ENCODE results near the gene PCDHB16. TPM values are rescaled to one million over a fixed set of nuclear protein-coding genes. Genes with fewer than 3 reads are reported as not detected.
"Not testable (repeated sequence)": the region's sequence is repeated elsewhere in the genome, so short reads cannot be mapped to it uniquely, and the experiment has no call there.

The PCDHB16 gene
- total RNA-seq, 4 donors from 2014 or later = 4.4 to 5.2 (median 4.8) TPM

DNA sequence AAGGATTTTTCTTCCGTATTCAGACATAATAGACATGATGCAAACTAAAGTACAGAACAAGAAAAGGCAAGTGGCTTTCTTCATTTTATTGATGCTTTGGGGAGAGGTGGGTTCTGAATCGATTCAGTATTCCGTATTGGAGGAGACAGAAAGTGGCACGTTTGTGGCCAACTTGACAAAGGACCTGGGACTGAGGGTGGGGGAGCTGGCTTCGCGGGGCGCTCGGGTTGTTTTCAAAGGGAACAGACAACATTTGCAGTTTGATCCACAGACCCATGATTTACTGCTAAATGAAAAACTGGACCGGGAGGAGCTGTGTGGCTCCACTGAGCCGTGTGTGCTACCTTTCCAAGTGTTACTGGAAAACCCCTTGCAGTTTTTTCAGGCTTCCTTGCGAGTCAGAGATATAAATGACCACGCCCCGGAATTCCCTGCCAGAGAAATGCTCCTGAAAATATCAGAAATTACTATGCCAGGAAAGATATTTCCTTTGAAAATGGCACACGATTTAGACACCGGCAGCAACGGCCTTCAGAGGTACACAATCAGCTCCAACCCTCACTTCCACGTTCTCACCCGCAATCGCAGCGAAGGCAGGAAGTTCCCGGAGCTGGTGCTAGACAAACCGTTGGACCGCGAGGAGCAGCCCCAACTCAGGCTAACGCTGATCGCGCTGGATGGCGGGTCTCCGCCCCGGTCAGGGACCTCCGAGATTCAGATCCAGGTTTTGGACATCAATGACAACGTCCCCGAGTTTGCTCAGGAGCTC, 31.8 kb upstream of the PCDHB16 start:
- TF ChIP-seq, protein P1, sequence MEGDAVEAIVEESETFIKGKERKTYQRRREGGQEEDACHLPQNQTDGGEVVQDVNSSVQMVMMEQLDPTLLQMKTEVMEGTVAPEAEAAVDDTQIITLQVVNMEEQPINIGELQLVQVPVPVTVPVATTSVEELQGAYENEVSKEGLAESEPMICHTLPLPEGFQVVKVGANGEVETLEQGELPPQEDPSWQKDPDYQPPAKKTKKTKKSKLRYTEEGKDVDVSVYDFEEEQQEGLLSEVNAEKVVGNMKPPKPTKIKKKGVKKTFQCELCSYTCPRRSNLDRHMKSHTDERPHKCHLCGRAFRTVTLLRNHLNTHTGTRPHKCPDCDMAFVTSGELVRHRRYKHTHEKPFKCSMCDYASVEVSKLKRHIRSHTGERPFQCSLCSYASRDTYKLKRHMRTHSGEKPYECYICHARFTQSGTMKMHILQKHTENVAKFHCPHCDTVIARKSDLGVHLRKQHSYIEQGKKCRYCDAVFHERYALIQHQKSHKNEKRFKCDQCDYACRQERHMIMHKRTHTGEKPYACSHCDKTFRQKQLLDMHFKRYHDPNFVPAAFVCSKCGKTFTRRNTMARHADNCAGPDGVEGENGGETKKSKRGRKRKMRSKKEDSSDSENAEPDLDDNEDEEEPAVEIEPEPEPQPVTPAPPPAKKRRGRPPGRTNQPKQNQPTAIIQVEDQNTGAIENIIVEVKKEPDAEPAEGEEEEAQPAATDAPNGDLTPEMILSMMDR (IDR thresholded peaks at IDR 0.05) = no peak
- no peak for TF ChIP-seq EP300 (IDR thresholded peaks at IDR 0.05)
- no peak for TF ChIP-seq POLR2AphosphoS5 (IDR thresholded peaks at IDR 0.05)
- no peak for TF ChIP-seq POLR2A (IDR thresholded peaks at IDR 0.05)
- 36 to 64% methylated on average over 8 to 14 of the region's 33 CpGs for WGBS, 2 donors (ENCODE audit: low coverage in 1 of 2)
- Histone ChIP-seq H3K27ac (no peak overlapping the region), H3K27me3 (peaks cover 45% of the 10 kb centered on the region), H3K4me3 (peak overlapping the region in 1 of 2 donors; percentile 6), H3K36me3 (no peaks in the 10 kb centered on the region), H3K4me1 (no peaks in the 10 kb centered on the region), H3K9me3 (peaks cover 0 to 93% (median 0%) of the 10 kb centered on the region in 3 donors)
- ATAC-seq = no peak

DNA sequence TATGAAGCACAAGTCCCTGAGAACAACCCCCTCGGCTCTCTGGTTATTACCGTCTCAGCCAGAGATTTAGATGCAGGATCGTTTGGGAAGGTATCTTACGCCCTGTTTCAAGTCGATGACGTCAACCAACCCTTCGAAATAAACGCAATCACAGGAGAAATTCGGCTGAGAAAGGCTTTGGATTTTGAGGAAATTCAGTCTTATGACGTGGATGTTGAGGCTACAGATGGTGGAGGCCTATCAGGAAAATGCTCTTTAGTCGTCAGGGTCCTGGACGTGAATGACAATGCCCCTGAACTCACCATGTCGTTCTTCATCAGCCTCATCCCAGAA, 31.2 kb upstream of the PCDHB16 start:
- Histone ChIP-seq H3K4me1 (no peaks in the 10 kb centered on the region), H3K4me3 (no peak overlapping the region), H3K27me3 (peaks cover 46% of the 10 kb centered on the region), H3K9me3 (peaks cover 0 to 94% (median 0%) of the 10 kb centered on the region in 3 donors), H3K36me3 (no peaks in the 10 kb centered on the region), H3K27ac (no peak overlapping the region)
- WGBS, 2 donors (ENCODE audit: low coverage in 1 of 2) = 7 to 53% methylated on average over 3 to 13 of the region's 13 CpGs
- TF ChIP-seq, protein P1 (IDR thresholded peaks at IDR 0.05) = no peak
- TF ChIP-seq EP300 (IDR thresholded peaks at IDR 0.05) = no peak
- TF ChIP-seq POLR2A (IDR thresholded peaks at IDR 0.05) = no peak
- TF ChIP-seq POLR2AphosphoS5 (IDR thresholded peaks at IDR 0.05) = no peak
- ATAC-seq = no peak

DNA sequence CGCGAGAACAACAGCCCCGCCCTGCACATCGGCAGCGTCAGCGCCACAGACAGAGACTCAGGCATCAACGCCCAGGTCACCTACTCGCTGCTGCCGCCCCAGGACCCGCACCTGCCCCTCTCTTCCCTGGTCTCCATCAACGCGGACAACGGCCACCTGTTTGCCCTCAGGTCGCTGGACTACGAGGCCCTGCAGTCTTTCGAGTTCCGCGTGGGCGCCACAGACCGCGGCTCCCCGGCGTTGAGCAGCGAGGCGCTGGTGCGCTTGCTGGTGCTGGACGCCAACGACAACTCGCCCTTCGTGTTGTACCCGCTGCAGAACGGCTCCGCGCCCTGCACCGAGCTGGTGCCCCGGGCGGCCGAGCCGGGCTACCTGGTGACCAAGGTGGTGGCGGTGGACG, 30.6 kb upstream of the PCDHB16 start:
- not testable (repeated sequence) for H3K27ac ChIP-seq, ATAC-seq, H3K36me3 ChIP-seq, H3K4me1 ChIP-seq, H3K4me3 ChIP-seq
- peaks cover 53% of the 10 kb centered on the region for H3K27me3 ChIP-seq
- WGBS, 2 donors (ENCODE audit: low coverage in 1 of 2) = 9 to 19% methylated on average over 5 to 7 of the region's 41 CpGs
- peaks cover 0 to 98% (median 0%) of the 10 kb centered on the region in 3 donors for H3K9me3 ChIP-seq

DNA sequence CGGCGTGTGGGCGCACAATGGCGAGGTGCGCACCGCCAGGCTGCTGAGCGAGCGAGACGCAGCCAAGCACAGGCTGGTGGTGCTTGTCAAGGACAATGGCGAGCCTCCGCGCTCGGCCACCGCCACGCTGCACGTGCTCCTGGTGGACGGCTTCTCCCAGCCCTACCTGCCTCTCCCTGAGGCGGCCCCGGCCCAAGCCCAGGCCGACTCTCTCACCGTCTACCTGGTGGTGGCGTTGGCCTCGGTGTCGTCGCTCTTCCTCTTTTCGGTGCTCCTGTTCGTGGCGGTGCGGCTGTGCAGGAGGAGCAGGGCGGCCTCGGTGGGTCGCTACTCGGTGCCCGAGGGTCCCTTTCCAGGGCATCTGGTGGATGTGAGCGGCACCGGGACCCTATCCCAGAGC, 30.1 kb upstream of the PCDHB16 start:
- not testable (repeated sequence) for H3K4me1 ChIP-seq, H3K4me3 ChIP-seq, H3K27ac ChIP-seq, H3K36me3 ChIP-seq, ATAC-seq
- peaks cover 57% of the 10 kb centered on the region for H3K27me3 ChIP-seq
- WGBS, 2 donors (ENCODE audit: low coverage in 1 of 2) = no CpG with 5 or more reads among the region's 36 CpGs
- peaks cover 0 to 98% (median 0%) of the 10 kb centered on the region in 3 donors for H3K9me3 ChIP-seq

DNA sequence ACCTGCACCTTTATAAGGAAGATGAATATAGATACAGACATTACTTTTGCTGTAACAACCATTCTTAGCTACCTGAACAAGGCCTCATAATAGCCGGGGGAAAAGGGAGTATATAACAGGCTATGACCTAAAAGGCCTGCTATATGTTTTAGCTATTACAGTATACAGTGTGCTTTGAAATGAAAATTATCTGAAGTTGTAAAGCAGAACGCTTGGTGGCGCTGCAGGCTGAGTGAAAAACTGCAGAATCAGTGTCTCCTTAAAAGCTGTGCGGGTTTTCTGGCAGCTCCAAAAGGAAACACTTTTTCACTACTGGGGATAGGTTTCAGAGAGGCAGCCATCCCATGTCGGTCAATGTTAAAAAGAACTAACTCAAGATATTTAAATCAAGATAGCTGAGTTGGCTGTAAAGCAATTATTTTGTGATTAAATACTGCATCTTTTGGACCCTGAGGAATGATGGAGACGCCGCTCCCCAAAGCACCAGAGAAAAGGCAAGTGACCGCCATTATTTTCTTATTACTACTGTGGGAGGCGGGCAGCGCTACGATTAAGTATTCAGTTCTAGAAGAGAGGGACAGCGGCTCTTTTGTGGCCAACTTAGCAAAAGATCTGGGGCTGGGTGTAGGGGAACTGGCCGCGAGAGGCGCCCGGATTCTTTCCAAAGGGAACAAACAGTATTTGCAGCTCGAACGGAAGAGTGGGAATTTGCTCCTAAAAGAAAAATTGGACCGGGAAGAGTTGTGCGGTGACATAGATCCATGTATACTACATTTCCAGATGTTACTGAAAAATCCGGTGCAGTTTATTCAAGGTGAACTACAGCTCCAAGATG, 26.4 kb upstream of the PCDHB16 start:
- 25 to 43% methylated on average over 16 to 20 of the region's 21 CpGs for WGBS, 2 donors (ENCODE audit: low coverage in 1 of 2)
- no peak overlapping the region for H3K27ac ChIP-seq
- ATAC-seq = no peak
- H3K4me1 ChIP-seq = no peaks in the 10 kb centered on the region
- H3K27me3 ChIP-seq = peaks cover 63% of the 10 kb centered on the region
- TF ChIP-seq POLR2AphosphoS5 (IDR thresholded peaks at IDR 0.05) (no peak), EP300 (IDR thresholded peaks at IDR 0.05) (no peak), POLR2A (IDR thresholded peaks at IDR 0.05) (no peak)
- TF ChIP-seq, protein P1 (IDR thresholded peaks at IDR 0.05) = no peak
- H3K36me3 ChIP-seq = no peaks in the 10 kb centered on the region
- H3K4me3 ChIP-seq = no peak overlapping the region
- H3K9me3 ChIP-seq = peaks cover 0 to 99% (median 0%) of the 10 kb centered on the region in 3 donors

DNA sequence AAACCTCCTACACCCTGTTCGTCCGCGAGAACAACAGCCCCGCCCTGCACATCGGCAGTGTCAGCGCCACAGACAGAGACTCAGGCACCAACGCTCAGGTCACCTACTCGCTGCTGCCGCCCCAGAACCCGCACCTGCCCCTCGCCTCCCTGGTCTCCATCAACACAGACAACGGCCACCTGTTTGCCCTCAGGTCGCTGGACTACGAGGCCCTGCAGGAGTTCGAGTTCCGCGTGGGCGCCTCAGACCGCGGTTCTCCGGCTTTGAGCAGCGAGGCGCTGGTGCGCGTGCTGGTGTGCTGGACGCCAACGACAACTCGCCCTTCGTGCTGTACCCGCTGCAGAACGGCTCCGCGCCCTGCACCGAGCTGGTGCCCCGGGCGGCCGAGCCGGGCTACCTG, 24.8 kb upstream of the PCDHB16 start:
- H3K9me3 ChIP-seq = peaks cover 0 to 97% (median 0%) of the 10 kb centered on the region in 3 donors
- H3K36me3 ChIP-seq, H3K4me3 ChIP-seq: not testable (repeated sequence)

DNA sequence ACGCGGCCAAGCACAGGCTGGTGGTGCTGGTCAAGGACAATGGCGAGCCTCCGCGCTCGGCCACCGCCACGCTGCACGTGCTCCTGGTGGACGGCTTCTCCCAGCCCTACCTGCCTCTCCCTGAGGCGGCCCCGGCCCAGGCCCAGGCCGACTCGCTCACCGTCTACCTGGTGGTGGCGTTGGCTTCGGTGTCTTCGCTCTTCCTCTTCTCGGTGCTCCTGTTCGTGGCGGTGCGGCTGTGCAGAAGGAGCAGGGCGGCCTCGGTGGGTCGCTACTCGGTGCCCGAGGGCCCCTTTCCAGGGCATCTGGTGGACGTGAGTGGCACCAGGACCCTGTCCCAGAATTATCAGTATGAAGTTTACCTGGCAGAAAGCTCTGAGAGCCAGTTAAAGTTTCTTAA, 24.3 kb upstream of the PCDHB16 start:
- peaks cover 0 to 97% (median 0%) of the 10 kb centered on the region in 3 donors for H3K9me3 ChIP-seq
- H3K4me3 ChIP-seq, H3K27ac ChIP-seq, H3K36me3 ChIP-seq, ATAC-seq, H3K4me1 ChIP-seq: not testable (repeated sequence)
- peaks cover 47% of the 10 kb centered on the region for H3K27me3 ChIP-seq
- WGBS, 2 donors (ENCODE audit: low coverage in 1 of 2) = 60% methylated on average over 7 of the region's 28 CpGs; no CpG with 5 or more reads in 1 of the 2 donors

More for the DNA sequence above, 24.8 kb upstream of the PCDHB16 start:
- not testable (repeated sequence) for H3K27ac ChIP-seq, H3K4me1 ChIP-seq, ATAC-seq
- 55% methylated on average over 11 of the region's 38 CpGs; no CpG with 5 or more reads in 1 of the 2 donors for WGBS, 2 donors (ENCODE audit: low coverage in 1 of 2)
- peaks cover 47% of the 10 kb centered on the region for H3K27me3 ChIP-seq
